Left ventricle myocardium superior (tissue), 1 donor: Measurements from ENCODE around the gene DLX5. TPM values are rescaled to one million over a fixed set of nuclear protein-coding genes. Genes with fewer than 3 reads are reported as not detected.
A peak's percentile ranks its signal among the peaks of the same experiment; 100 is the strongest.

Source experiments
- ATAC-seq: fragments of 200-7000 bp; cut with Tn5 transposase; one replicate; pipeline ENCODE4 v1.9.1; 2020; ENCODE audit warnings: mild to moderate bottlenecking, moderate library complexity
- DNase-seq: peaks from one replicate; pipeline ENCODE4 v3.0.0-alpha.2; 2020
- intact Hi-C: fragments of 100-400 bp; cut with micrococcal nuclease; formaldehyde crosslinking; loops from one replicate; pipeline ENCODE4 v1.11.0; 2022
- total RNA-seq: library from RNA; stranded (reverse); fragmentation: NEBNext Ultra II Directional; extraction: Animal tissue kit (Norgen Biotek cat#: 25700); gene quantifications from one replicate; pipeline ENCODE4 v1.2.1, GENCODE V29; 2021
- donor health status: DM: no; HTN: yes; CAD: no; lungs with severe emphysema.

Gene DLX5
- total RNA-seq, 1 donor from 2014 or later, result not detected

- intact Hi-C loops, result no loop called here
- DNase-seq (no peak), ATAC-seq (no peak)
Observed at GRCh38 chr7:97019710-97020225, 4.9 kb downstream of the DLX5 start.

- DNase-seq, result no peak
- intact Hi-C loops, result no loop called here
- no peak for ATAC-seq
Observed at GRCh38 chr7:97018791-97019531, 5.7 kb downstream of the DLX5 start.

GRCh38 chr7:97018126-97018601 lies 6.5 kb downstream of the DLX5 start:
- DNase-seq (no peak), ATAC-seq (no peak)
- intact Hi-C loops, result no loop called here

GRCh38 chr7:97017192-97018125 lies 7.2 kb downstream of the DLX5 start:
- DNase-seq (no peak), ATAC-seq (no peak)
- intact Hi-C loops, result no loop called here

- intact Hi-C loops, result no loop called here
Observed at GRCh38 chr7:97016381-97017191, 8.0 kb downstream of the DLX5 start.

GRCh38 chr7:97015756-97016380 lies 8.8 kb downstream of the DLX5 start:
- intact Hi-C loops, result no loop called here
- ATAC-seq (no peak), DNase-seq (no peak)

More at GRCh38 chr7:97016381-97017191, 8.0 kb downstream of the DLX5 start:
- ATAC-seq (peak; percentile 18), DNase-seq (no peak)

GRCh38 chr7:97015279-97015678 lies 9.4 kb downstream of the DLX5 start:
- DNase-seq (no peak), ATAC-seq (no peak)
- intact Hi-C loops, result no loop called here

GRCh38 chr7:97014145-97014750 lies 10.4 kb downstream of the DLX5 start:
- intact Hi-C loops, result no loop called here
- ATAC-seq (no peak), DNase-seq (no peak)

- ATAC-seq (no peak), DNase-seq (no peak)
- intact Hi-C loops, result no loop called here
Observed at GRCh38 chr7:97013845-97014134, 10.8 kb downstream of the DLX5 start.

- intact Hi-C loops, result no loop called here
- DNase-seq, result no peak
- ATAC-seq, result no peak
Observed at GRCh38 chr7:97013134-97013844, 11.3 kb downstream of the DLX5 start.

- ATAC-seq (no peak), DNase-seq (no peak)
- intact Hi-C loops, result no loop called here
Observed at GRCh38 chr7:97012365-97013133, 12.1 kb downstream of the DLX5 start.

- intact Hi-C loops, result no loop called here
- DNase-seq, result no peak
- no peak for ATAC-seq
Observed at GRCh38 chr7:97011536-97012364, 12.9 kb downstream of the DLX5 start.

- ATAC-seq, result no peak
- no peak for DNase-seq
- intact Hi-C loops, result no loop called here
Observed at GRCh38 chr7:97011104-97011503, 13.5 kb downstream of the DLX5 start.

- no peak for DNase-seq
- intact Hi-C loops, result no loop called here
- no peak for ATAC-seq
Observed at GRCh38 chr7:97009753-97010732, 14.6 kb downstream of the DLX5 start.

GRCh38 chr7:97008275-97008917 lies 16.2 kb downstream of the DLX5 start:
- intact Hi-C loops, result no loop called here
- ATAC-seq (no peak), DNase-seq (no peak)
